Natural killer cell (primary cell): ENCODE results near the gene SDF2. TPM values are rescaled to one million over a fixed set of nuclear protein-coding genes. Genes with fewer than 3 reads are reported as not detected.

ENCODE experiments used
- ATAC-seq, 3 donors: fragments of 150-1000 bp in 2 of 3; fragments of 200-7000 bp in 1 of 3; cut with Tn5 transposase; 1 replicate in 1 of 3; 2 replicates in 2 of 3; pipeline ENCODE4 v1.10.0; 2021; ENCODE audit warnings: mild to moderate bottlenecking in 2 of 3, moderate library complexity in 2 of 3
- DNase-seq, 2 donors: peaks; one replicate each; pipeline versions ENCODE4 v3.0.0 to v3.0.0-alpha.2; 2013 to 2021; ENCODE audit warnings: mixed read lengths in 1 of 2
- H3K27ac ChIP-seq: one replicate; pipeline ENCODE4 v1.5.1; 2013; ENCODE audit warnings: mild to moderate bottlenecking, low read length
- H3K27me3 ChIP-seq: one replicate; pipeline ENCODE4 v1.6.1; 2013; ENCODE audit warnings: low read length; ENCODE audit not compliant: control insufficient read depth, insufficient read depth
- H3K36me3 ChIP-seq: one replicate; pipeline ENCODE4 v1.6.1; 2013; ENCODE audit warnings: low read length; ENCODE audit not compliant: control insufficient read depth, insufficient read depth
- H3K4me1 ChIP-seq: one replicate; pipeline ENCODE4 v1.6.1; 2013; ENCODE audit warnings: low read length; ENCODE audit not compliant: control insufficient read depth, insufficient read depth
- H3K4me3 ChIP-seq: one replicate; pipeline ENCODE4 v1.5.1; 2013; ENCODE audit warnings: low read length
- H3K9me3 ChIP-seq: one replicate; pipeline ENCODE4 v1.6.1; 2013; ENCODE audit warnings: low read length; ENCODE audit not compliant: control insufficient read depth, insufficient read depth
- H3K27ac Mint-ChIP-seq, 2 donors: one replicate each; pipeline ENCODE4 v1.8.0; 2022; ENCODE audit warnings: mild to moderate bottlenecking in 2 of 2, mixed read lengths in 2 of 2, moderate library complexity in 1 of 2
- H3K27me3 Mint-ChIP-seq, 2 donors: one replicate each; pipeline ENCODE4 v1.8.0; 2022; ENCODE audit warnings: low read depth in 2 of 2, mixed read lengths in 2 of 2
- H3K36me3 Mint-ChIP-seq: one replicate; pipeline ENCODE4 v1.8.0; 2022; ENCODE audit warnings: mixed read lengths
- H3K4me1 Mint-ChIP-seq, 2 donors: one replicate each; pipeline ENCODE4 v1.8.0; 2022; ENCODE audit warnings: mixed read lengths in 2 of 2
- H3K4me3 Mint-ChIP-seq: one replicate; pipeline ENCODE4 v1.8.0; 2022; ENCODE audit warnings: mild to moderate bottlenecking, moderate library complexity, mixed read lengths
- H3K9me3 Mint-ChIP-seq, 2 donors: one replicate each; pipeline ENCODE4 v1.8.0; 2022; ENCODE audit warnings: mixed read lengths in 2 of 2
- CTCF ChIP-seq: fragments of 200-600 bp; IDR thresholded peaks from one replicate; pipeline ENCODE4 v1.8.0; 2022; ENCODE audit warnings: antibody characterized with exemption
- WGBS: methylation state at CpG from one replicate; pipeline ENCODE4 v1.1.7; 2013; ENCODE audit warnings: missing lambda C conversion rate; ENCODE audit not compliant: insufficient coverage; 5-methylcytosine and 5-hydroxymethylcytosine counted together
- intact Hi-C: fragments of 100-400 bp; cut with micrococcal nuclease; formaldehyde crosslinking; loops from one replicate; pipeline ENCODE4 v1.14.2; 2022
- total RNA-seq, 4 donors: library from RNA; stranded (reverse); fragments of 120-200 nt in 1 of 4; gene quantifications; one replicate each; pipeline versions ENCODE4 v1.2.3 to v1.2.4, GENCODE V29; 2013 to 2022

SDF2 gene
- total RNA-seq, 3 donors from 2014 or later (not counting 1 experiment from before 2014, with no cell fraction given), result 53.0 to 65.3 (median 53.7) TPM

- intact Hi-C loops, result no loop called here
- peaks cover 14% of the 10 kb centered on the region for H3K36me3 Mint-ChIP-seq
- no peak for DNase-seq
- Histone ChIP-seq H3K36me3 (peaks cover 92% of the 10 kb centered on the region), H3K4me1 (no peaks in the 10 kb centered on the region), H3K4me3 (no peak overlapping the region), H3K9me3 (no peaks in the 10 kb centered on the region), H3K27ac (no peak overlapping the region), H3K27me3 (no peaks in the 10 kb centered on the region)
- 100% methylated on average over 2 of the region's 4 CpGs for WGBS
- H3K4me1 Mint-ChIP-seq, result no peaks in the 10 kb centered on the region
- no peaks in the 10 kb centered on the region for H3K27me3 Mint-ChIP-seq
- no peak overlapping the region for H3K27ac Mint-ChIP-seq
- ATAC-seq, result no peak
- no peaks in the 10 kb centered on the region for H3K9me3 Mint-ChIP-seq
- H3K4me3 Mint-ChIP-seq, result no peak overlapping the region
- no peak for TF ChIP-seq CTCF
Measured at GRCh38 chr17:28686296-28686695, 24.6 kb upstream of the SDF2 start.

GRCh38 chr17:28685366-28685765, 23.7 kb upstream of the SDF2 start:
- no peak overlapping the region for H3K27ac Mint-ChIP-seq
- H3K9me3 Mint-ChIP-seq, result no peaks in the 10 kb centered on the region
- WGBS, result 95% methylated on average over 5 of the region's 5 CpGs
- Histone ChIP-seq H3K27ac (no peak overlapping the region), H3K4me1 (no peaks in the 10 kb centered on the region), H3K4me3 (no peak overlapping the region), H3K9me3 (no peaks in the 10 kb centered on the region), H3K36me3 (peaks cover 92% of the 10 kb centered on the region), H3K27me3 (no peaks in the 10 kb centered on the region)
- peaks cover 14% of the 10 kb centered on the region for H3K36me3 Mint-ChIP-seq
- no peaks in the 10 kb centered on the region for H3K4me1 Mint-ChIP-seq
- intact Hi-C loops, result no loop called here
- H3K4me3 Mint-ChIP-seq, result no peak overlapping the region
- no peaks in the 10 kb centered on the region for H3K27me3 Mint-ChIP-seq
- DNase-seq (no peak), ATAC-seq (no peak)
- no peak for TF ChIP-seq CTCF

- Histone ChIP-seq H3K36me3 (peaks cover 88% of the 10 kb centered on the region), H3K27me3 (no peaks in the 10 kb centered on the region), H3K9me3 (no peaks in the 10 kb centered on the region), H3K4me1 (no peaks in the 10 kb centered on the region), H3K4me3 (no peak overlapping the region), H3K27ac (no peak overlapping the region)
- intact Hi-C loops, result no loop called here
- Mint-ChIP-seq H3K27me3 (no peaks in the 10 kb centered on the region), H3K4me1 (no peaks in the 10 kb centered on the region), H3K27ac (no peak overlapping the region), H3K9me3 (no peaks in the 10 kb centered on the region), H3K4me3 (no peak overlapping the region), H3K36me3 (peaks cover 14% of the 10 kb centered on the region)
- ATAC-seq (no peak), DNase-seq (no peak)
- TF ChIP-seq CTCF, result no peak
- 95% methylated on average over 3 of the region's 3 CpGs for WGBS
Measured at GRCh38 chr17:28684963-28685362, 23.3 kb upstream of the SDF2 start.

- Histone ChIP-seq H3K36me3 (peaks cover 80% of the 10 kb centered on the region), H3K27ac (no peak overlapping the region), H3K27me3 (no peaks in the 10 kb centered on the region), H3K9me3 (no peaks in the 10 kb centered on the region), H3K4me3 (no peak overlapping the region), H3K4me1 (no peaks in the 10 kb centered on the region)
- Mint-ChIP-seq H3K4me1 (no peaks in the 10 kb centered on the region), H3K4me3 (no peak overlapping the region), H3K9me3 (no peaks in the 10 kb centered on the region), H3K36me3 (no peaks in the 10 kb centered on the region), H3K27me3 (no peaks in the 10 kb centered on the region), H3K27ac (no peak overlapping the region)
- intact Hi-C loops, result no loop called here
- ATAC-seq, result no peak
- DNase-seq, result no peak
- no peak for TF ChIP-seq CTCF
- WGBS, result 98% methylated on average over 7 of the region's 11 CpGs
Measured at GRCh38 chr17:28682655-28683054, 20.9 kb upstream of the SDF2 start.
